Activated CD8-positive, alpha-beta T cell treated with anti-CD3 and anti-CD28 coated beads for 36 hours (primary cell): ENCODE results near the gene TSPAN31. TPM values are rescaled to one million over a fixed set of nuclear protein-coding genes. Genes with fewer than 3 reads are reported as not detected.

ENCODE experiments used
- ATAC-seq: fragments of 200-7000 bp; cut with Tn5 transposase; one replicate; pipeline ENCODE4 v1.10.0; 2021; ENCODE audit warnings: mild to moderate bottlenecking, moderate library complexity
- CTCF ChIA-PET: fragments of 350-600 bp; sonication (Branson Sonifier 250); formaldehyde crosslinking; loops from one replicate; lab custom pipeline; 2021; ENCODE audit warnings: antibody characterized with exemption; lab: Charles Lee
- POLR2A ChIA-PET: fragments of 350-600 bp; sonication (Branson Sonifier 250); formaldehyde crosslinking; loops from one replicate; lab custom pipeline; 2021; ENCODE audit warnings: antibody characterized with exemption; lab: Charles Lee
- DNase-seq: peaks from one replicate; pipeline ENCODE4 v3.0.0-alpha.2; 2020
- H3K27ac Mint-ChIP-seq: one replicate; pipeline ENCODE4 v1.8.0; 2021; ENCODE audit warnings: mild to moderate bottlenecking, mixed read lengths
- H3K27me3 Mint-ChIP-seq: one replicate; pipeline ENCODE4 v1.8.0; 2021; ENCODE audit warnings: mixed read lengths
- H3K36me3 Mint-ChIP-seq: one replicate; pipeline ENCODE4 v1.8.0; 2021; ENCODE audit warnings: low read depth, mixed read lengths
- H3K4me1 Mint-ChIP-seq: one replicate; pipeline ENCODE4 v1.8.0; 2021; ENCODE audit warnings: low read depth, mixed read lengths
- H3K4me3 Mint-ChIP-seq: one replicate; pipeline ENCODE4 v1.8.0; 2021; ENCODE audit warnings: mild to moderate bottlenecking, moderate library complexity, mixed read lengths
- H3K9me3 Mint-ChIP-seq: one replicate; pipeline ENCODE4 v1.8.0; 2021; ENCODE audit warnings: mixed read lengths
- CTCF ChIP-seq: fragments of 200-600 bp; IDR thresholded peaks from one replicate; pipeline ENCODE4 v1.8.0; 2022; ENCODE audit warnings: antibody characterized with exemption, mild to moderate bottlenecking
- intact Hi-C: fragments of 100-400 bp; cut with micrococcal nuclease; formaldehyde crosslinking; loops from one replicate; pipeline ENCODE4 v1.10.0; 2022
- total RNA-seq, 2 experiments: library from RNA; stranded (reverse); gene quantifications; one replicate each; pipeline ENCODE4 v1.2.3, GENCODE V29; 2021

Gene TSPAN31
- total RNA-seq, 2 experiments from 2014 or later, result 6.9 to 7.5 TPM

GRCh38 chr12:57746025-57746424 is 1.2 kb downstream of the TSPAN31 start:
- H3K4me1 Mint-ChIP-seq, result peaks cover 47% of the 10 kb centered on the region
- H3K27ac Mint-ChIP-seq, result peak overlapping the region; percentile 94
- intact Hi-C loops, result no loop called here
- H3K4me3 Mint-ChIP-seq, result peak overlapping the region; percentile 92
- no peaks in the 10 kb centered on the region for H3K9me3 Mint-ChIP-seq
- no peak for DNase-seq
- H3K27me3 Mint-ChIP-seq, result no peaks in the 10 kb centered on the region
- POLR2A ChIA-PET, result interaction anchor here (1.2 to 3.1 kb wide), 3 partner anchors 10 to 39 kb away, joined by 3 to 9 read pairs (median 7); no protein-coding TSS in a partner anchor
- TF ChIP-seq CTCF, result no peak
- peaks cover 49% of the 10 kb centered on the region for H3K36me3 Mint-ChIP-seq
- CTCF ChIA-PET, result interaction anchor here (2.6 kb wide), 1 partner anchor 10 kb away, joined by 13 read pairs; no protein-coding TSS in a partner anchor
- ATAC-seq, result no peak

GRCh38 chr12:57749061-57749460 is 4.2 kb downstream of the TSPAN31 start:
- peaks cover 58% of the 10 kb centered on the region for H3K36me3 Mint-ChIP-seq
- H3K9me3 Mint-ChIP-seq, result no peaks in the 10 kb centered on the region
- CTCF ChIA-PET, result interaction anchor here (0.8 kb wide), 1 partner anchor 10 kb away, joined by 4 read pairs; no protein-coding TSS in a partner anchor
- no peak overlapping the region for H3K4me3 Mint-ChIP-seq
- H3K4me1 Mint-ChIP-seq, result peaks cover 54% of the 10 kb centered on the region
- POLR2A ChIA-PET, result interaction anchor here (0.7 kb wide), 1 partner anchor 8 kb away, joined by 3 read pairs; no protein-coding TSS in a partner anchor
- no peaks in the 10 kb centered on the region for H3K27me3 Mint-ChIP-seq
- peak overlapping the region; percentile 66 for H3K27ac Mint-ChIP-seq
- DNase-seq (no peak), ATAC-seq (no peak)
- TF ChIP-seq CTCF, result no peak
- intact Hi-C loops, result no loop called here

- Mint-ChIP-seq H3K4me1 (peaks cover 45% of the 10 kb centered on the region), H3K4me3 (peak overlapping the region; percentile 86), H3K36me3 (peaks cover 48% of the 10 kb centered on the region), H3K27me3 (no peaks in the 10 kb centered on the region), H3K9me3 (no peaks in the 10 kb centered on the region), H3K27ac (peak overlapping the region; percentile 94)
- intact Hi-C loops, result no loop called here
- CTCF ChIA-PET, result interaction anchor here (1.3 kb wide), 1 partner anchor 9 kb away, joined by 6 read pairs; no protein-coding TSS in a partner anchor
- ATAC-seq (no peak), DNase-seq (no peak)
- TF ChIP-seq CTCF, result no peak
- POLR2A ChIA-PET, result no interaction called here
These were observed 6.0 kb downstream of the TSPAN31 start for GRCh38 chr12:57750561-57751431.

- Mint-ChIP-seq H3K4me1 (peaks cover 47% of the 10 kb centered on the region), H3K36me3 (peaks cover 45% of the 10 kb centered on the region), H3K27ac (peak overlapping the region; percentile 94), H3K4me3 (peak overlapping the region; percentile 86), H3K27me3 (no peaks in the 10 kb centered on the region), H3K9me3 (no peaks in the 10 kb centered on the region)
- CTCF ChIA-PET, result interaction anchor here (0.8 to 1.3 kb wide), 3 partner anchors 10 to 31 kb away, joined by 3 to 8 read pairs (median 6); partner anchors contain the start of gene TSFM
- no peak for ATAC-seq
- POLR2A ChIA-PET, result interaction anchor here (1.0 to 1.2 kb wide), 2 partner anchors 10 to 15 kb away, joined by 4 to 11 read pairs; partner anchors contain the start of gene CYP27B1
- TF ChIP-seq CTCF, result no peak
- intact Hi-C loops, result no loop called here
- DNase-seq, result no peak
These were observed 6.6 kb downstream of the TSPAN31 start for GRCh38 chr12:57751432-57751787.
